ENCODE measurements around the gene OXER1. TPM values are rescaled to one million over a fixed set of nuclear protein-coding genes. Genes with fewer than 3 reads are reported as not detected.

The OXER1 gene
- total RNA-seq, 2 experiments from 2014 or later = not detected

DNA sequence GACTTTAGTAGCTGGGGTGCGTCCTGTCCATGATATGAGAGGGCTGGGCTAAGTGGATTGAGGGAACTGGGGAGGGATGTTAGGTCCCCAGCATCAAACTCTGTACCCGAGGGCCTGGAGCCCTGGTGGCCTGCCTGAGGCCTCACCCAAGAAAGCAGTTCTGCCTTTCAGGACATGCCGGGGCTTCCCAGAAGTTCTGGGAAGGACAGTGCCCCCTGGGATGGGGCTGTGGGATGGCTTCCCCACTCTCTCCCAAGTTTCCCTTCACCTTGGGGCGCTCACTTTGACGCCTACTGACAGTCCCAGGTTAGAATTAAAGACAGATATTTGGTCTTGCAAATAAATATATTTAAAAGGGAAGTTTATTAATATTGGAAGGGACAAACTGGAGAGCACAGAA is 1.8 kb downstream of the OXER1 start:
- CTCF ChIA-PET (ENCODE audit: unreplicated experiment) = no interaction called here
- H3K36me3 ChIP-seq (ENCODE audit: insufficient read depth, low read length) = peaks cover 9% of the 10 kb centered on the region; the same call in 1 of the 2 replicates
- POLR2A ChIA-PET = no interaction called here
- H2AFZ ChIP-seq (ENCODE audit: low read length) = no peak overlapping the region
- no peaks in the 10 kb centered on the region for H3K4me1 ChIP-seq (ENCODE audit: insufficient read depth, low read length, poor library complexity, severe bottlenecking)
- H3K9me2 ChIP-seq (ENCODE audit: insufficient read depth, low read length) = no peaks in the 10 kb centered on the region
- no TSS peak for BruUV-seq (replicated peaks)
- H3K79me2 ChIP-seq (ENCODE audit: insufficient read depth, low read depth, low read length) = no peaks in the 10 kb centered on the region
- no peak overlapping the region for H3K4me2 ChIP-seq (ENCODE audit: low read length)
- H3K4me3 ChIP-seq (ENCODE audit: low read depth, low read length, poor library complexity, severe bottlenecking) = no peak overlapping the region
- intact Hi-C loops (cut with micrococcal nuclease; ENCODE audit: unreplicated experiment) = no loop called here
- no peaks in the 10 kb centered on the region for H4K20me1 ChIP-seq (ENCODE audit: insufficient read depth, low read length)
- H3K9me3 ChIP-seq (ENCODE audit: low read length) = no peaks in the 10 kb centered on the region
- DNase-seq (ENCODE audit: low spot score) = no peak
- TF ChIP-seq, protein P1, sequence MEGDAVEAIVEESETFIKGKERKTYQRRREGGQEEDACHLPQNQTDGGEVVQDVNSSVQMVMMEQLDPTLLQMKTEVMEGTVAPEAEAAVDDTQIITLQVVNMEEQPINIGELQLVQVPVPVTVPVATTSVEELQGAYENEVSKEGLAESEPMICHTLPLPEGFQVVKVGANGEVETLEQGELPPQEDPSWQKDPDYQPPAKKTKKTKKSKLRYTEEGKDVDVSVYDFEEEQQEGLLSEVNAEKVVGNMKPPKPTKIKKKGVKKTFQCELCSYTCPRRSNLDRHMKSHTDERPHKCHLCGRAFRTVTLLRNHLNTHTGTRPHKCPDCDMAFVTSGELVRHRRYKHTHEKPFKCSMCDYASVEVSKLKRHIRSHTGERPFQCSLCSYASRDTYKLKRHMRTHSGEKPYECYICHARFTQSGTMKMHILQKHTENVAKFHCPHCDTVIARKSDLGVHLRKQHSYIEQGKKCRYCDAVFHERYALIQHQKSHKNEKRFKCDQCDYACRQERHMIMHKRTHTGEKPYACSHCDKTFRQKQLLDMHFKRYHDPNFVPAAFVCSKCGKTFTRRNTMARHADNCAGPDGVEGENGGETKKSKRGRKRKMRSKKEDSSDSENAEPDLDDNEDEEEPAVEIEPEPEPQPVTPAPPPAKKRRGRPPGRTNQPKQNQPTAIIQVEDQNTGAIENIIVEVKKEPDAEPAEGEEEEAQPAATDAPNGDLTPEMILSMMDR (conservative IDR thresholded peaks at IDR 0.05; ENCODE audit: low read length) = no peak
- TF ChIP-seq EZH2phosphoT487 (IDR thresholded peaks at IDR 0.05; ENCODE audit: borderline replicate concordance, low read depth, low read length) = no peak
- H3K27ac ChIP-seq (ENCODE audit: low read depth, low read length, poor library complexity, severe bottlenecking) = no peak overlapping the region

DNA sequence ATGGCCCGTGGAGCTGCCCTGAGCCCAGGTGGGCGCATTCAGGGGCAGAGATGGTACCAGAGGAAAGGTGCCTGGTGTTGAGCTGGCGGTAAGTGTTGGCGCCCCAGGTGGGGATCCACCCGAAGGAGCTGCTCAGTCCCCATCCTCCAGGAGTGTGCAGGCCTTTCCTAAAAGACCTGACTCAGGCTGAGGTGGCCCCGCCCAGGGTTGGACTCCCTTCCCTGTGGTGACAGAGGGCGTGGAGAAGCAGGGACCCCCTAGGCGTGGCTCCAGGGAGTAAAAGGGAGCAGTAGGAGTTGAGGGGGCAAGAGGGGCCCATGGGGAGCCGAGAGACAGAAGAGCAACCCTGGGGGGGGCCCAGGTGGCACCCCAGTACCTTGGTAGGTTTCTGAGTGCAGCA is 2.4 kb downstream of the OXER1 start:
- no peaks in the 10 kb centered on the region for H3K79me2 ChIP-seq (ENCODE audit: insufficient read depth, low read depth, low read length)
- no peaks in the 10 kb centered on the region for H3K9me2 ChIP-seq (ENCODE audit: insufficient read depth, low read length)
- no peak for DNase-seq (ENCODE audit: low spot score)
- BruUV-seq (replicated peaks) = no TSS peak
- no peak overlapping the region for H3K4me3 ChIP-seq (ENCODE audit: low read depth, low read length, poor library complexity, severe bottlenecking)
- no peak overlapping the region for H3K27ac ChIP-seq (ENCODE audit: low read depth, low read length, poor library complexity, severe bottlenecking)
- no peaks in the 10 kb centered on the region for H3K4me1 ChIP-seq (ENCODE audit: insufficient read depth, low read length, poor library complexity, severe bottlenecking)
- no peak overlapping the region for H3K4me2 ChIP-seq (ENCODE audit: low read length)
- no peak overlapping the region for H2AFZ ChIP-seq (ENCODE audit: low read length)
- no peaks in the 10 kb centered on the region for H3K9me3 ChIP-seq (ENCODE audit: low read length)
- H4K20me1 ChIP-seq (ENCODE audit: insufficient read depth, low read length) = no peaks in the 10 kb centered on the region
- intact Hi-C loops (cut with micrococcal nuclease; ENCODE audit: unreplicated experiment) = no loop called here
- peaks cover 9% of the 10 kb centered on the region; the same call in 1 of the 2 replicates for H3K36me3 ChIP-seq (ENCODE audit: insufficient read depth, low read length)
- ChIA-PET CTCF (ENCODE audit: unreplicated experiment) (no interaction called here), POLR2A (no interaction called here)
- TF ChIP-seq, protein P1 (conservative IDR thresholded peaks at IDR 0.05; ENCODE audit: low read length) = no peak
- TF ChIP-seq EZH2phosphoT487 (IDR thresholded peaks at IDR 0.05; ENCODE audit: borderline replicate concordance, low read depth, low read length) = no peak

DNA sequence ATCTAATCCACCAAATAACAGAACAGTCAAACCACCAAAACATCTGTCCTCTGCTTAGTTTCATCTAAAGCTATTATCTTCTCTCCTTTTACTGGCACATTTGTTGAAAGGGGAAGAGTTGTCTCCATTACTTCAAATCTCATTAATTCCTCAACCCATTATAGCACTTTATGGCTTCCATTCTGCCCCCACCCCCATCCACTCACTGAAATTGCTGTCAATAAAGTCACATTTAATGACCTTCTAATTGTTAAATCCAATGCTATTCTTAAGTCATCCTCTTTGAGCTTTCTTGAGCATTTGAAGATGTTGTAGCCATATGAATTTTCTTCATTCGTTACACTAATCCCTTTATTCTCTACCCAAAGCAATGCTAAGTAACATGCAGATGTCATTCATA is 5.2 kb downstream of the OXER1 start:
- H3K4me2 ChIP-seq (ENCODE audit: low read length) = no peak overlapping the region
- ChIA-PET POLR2A (no interaction called here), CTCF (ENCODE audit: unreplicated experiment) (no interaction called here)
- TF ChIP-seq, protein P1 (conservative IDR thresholded peaks at IDR 0.05; ENCODE audit: low read length) = no peak
- TF ChIP-seq EZH2phosphoT487 (IDR thresholded peaks at IDR 0.05; ENCODE audit: borderline replicate concordance, low read depth, low read length) = no peak
- intact Hi-C loops (cut with micrococcal nuclease; ENCODE audit: unreplicated experiment) = no loop called here
- no peaks in the 10 kb centered on the region for H3K79me2 ChIP-seq (ENCODE audit: insufficient read depth, low read depth, low read length)
- no peak overlapping the region for H3K27ac ChIP-seq (ENCODE audit: low read depth, low read length, poor library complexity, severe bottlenecking)
- H2AFZ ChIP-seq (ENCODE audit: low read length) = no peak overlapping the region
- no peaks in the 10 kb centered on the region for H4K20me1 ChIP-seq (ENCODE audit: insufficient read depth, low read length)
- no peaks in the 10 kb centered on the region for H3K4me1 ChIP-seq (ENCODE audit: insufficient read depth, low read length, poor library complexity, severe bottlenecking)
- peaks cover 27% of the 10 kb centered on the region for H3K36me3 ChIP-seq (ENCODE audit: insufficient read depth, low read length)
- BruUV-seq (replicated peaks) = no TSS peak
- no peaks in the 10 kb centered on the region for H3K9me3 ChIP-seq (ENCODE audit: low read length)
- no peak overlapping the region for H3K4me3 ChIP-seq (ENCODE audit: low read depth, low read length, poor library complexity, severe bottlenecking)
- H3K9me2 ChIP-seq (ENCODE audit: insufficient read depth, low read length) = no peaks in the 10 kb centered on the region
- DNase-seq (ENCODE audit: low spot score) = no peak

Measured in OCI-LY7 (cell line).